Measurements from ENCODE around the gene GMFB. TPM values are rescaled to one million over a fixed set of nuclear protein-coding genes. Genes with fewer than 3 reads are reported as not detected.

The GMFB gene
- total and polyA plus RNA-seq, 9 donors = 36.0 to 66.2 (median 50.4) TPM

DNA sequence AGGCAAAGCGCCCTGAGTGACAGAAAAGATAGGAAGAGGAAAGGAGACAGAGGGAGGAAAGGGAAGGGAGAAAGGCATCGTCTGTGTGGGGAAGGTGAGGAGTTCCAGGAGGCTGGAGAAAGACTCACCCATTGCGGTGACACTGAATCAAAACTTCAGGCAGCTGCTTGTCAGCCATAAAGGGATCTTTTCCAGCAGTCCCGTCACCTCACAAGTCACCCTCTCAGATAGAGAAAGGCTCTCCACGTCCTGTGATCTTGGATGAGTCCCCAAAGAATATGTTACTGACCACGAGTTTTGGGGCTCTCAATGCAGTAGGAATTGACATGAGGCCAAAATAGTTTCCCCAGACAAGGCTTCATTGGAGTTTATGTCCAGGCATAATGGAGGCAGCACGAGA, 9.8 kb upstream of the GMFB start:
- Histone ChIP-seq H3K4me3 (ENCODE audit: low read length) (no peak overlapping the region), H3K4me1 (ENCODE audit: control insufficient read depth, insufficient read depth, low read length) (no peaks in the 10 kb centered on the region), H3K9me3 (replicated peaks; ENCODE audit: control insufficient read depth, low read depth, low read length) (no peaks in the 10 kb centered on the region), H3K27ac (ENCODE audit: low read length) (no peak overlapping the region), H3K27me3 (ENCODE audit: control insufficient read depth, insufficient read depth, low read length) (no peaks in the 10 kb centered on the region), H3K36me3 (ENCODE audit: control insufficient read depth, insufficient read depth, low read length) (no peaks in the 10 kb centered on the region)
- WGBS (ENCODE audit: insufficient coverage) = 20% methylated on average over 3 of the region's 7 CpGs
- DNase-seq = no peak

GRCh38 chr14:54498095-54498531, 9.3 kb upstream of the GMFB start:
- no peak overlapping the region for H3K4me3 ChIP-seq (ENCODE audit: low read length)
- H3K36me3 ChIP-seq (ENCODE audit: control insufficient read depth, insufficient read depth, low read length) = no peaks in the 10 kb centered on the region
- DNase-seq = no peak
- H3K27me3 ChIP-seq (ENCODE audit: control insufficient read depth, insufficient read depth, low read length) = peaks cover 2% of the 10 kb centered on the region
- H3K27ac ChIP-seq (ENCODE audit: low read length) = no peak overlapping the region
- no peaks in the 10 kb centered on the region for H3K9me3 ChIP-seq (replicated peaks; ENCODE audit: control insufficient read depth, low read depth, low read length)
- no peaks in the 10 kb centered on the region for H3K4me1 ChIP-seq (ENCODE audit: control insufficient read depth, insufficient read depth, low read length)
- 100% methylated on average over 1 of the region's 5 CpGs for WGBS (ENCODE audit: insufficient coverage)

- no peak for DNase-seq
- H3K4me3 ChIP-seq (ENCODE audit: low read length) = no peak overlapping the region
- H3K27me3 ChIP-seq (ENCODE audit: control insufficient read depth, insufficient read depth, low read length) = peaks cover 2% of the 10 kb centered on the region
- H3K36me3 ChIP-seq (ENCODE audit: control insufficient read depth, insufficient read depth, low read length) = no peaks in the 10 kb centered on the region
- no peak overlapping the region for H3K27ac ChIP-seq (ENCODE audit: low read length)
- no peaks in the 10 kb centered on the region for H3K4me1 ChIP-seq (ENCODE audit: control insufficient read depth, insufficient read depth, low read length)
- no peaks in the 10 kb centered on the region for H3K9me3 ChIP-seq (replicated peaks; ENCODE audit: control insufficient read depth, low read depth, low read length)
- no CpG with 5 or more reads among the region's 2 CpGs for WGBS (ENCODE audit: insufficient coverage)
Observed at GRCh38 chr14:54497224-54497623, 8.4 kb upstream of the GMFB start.

DNA sequence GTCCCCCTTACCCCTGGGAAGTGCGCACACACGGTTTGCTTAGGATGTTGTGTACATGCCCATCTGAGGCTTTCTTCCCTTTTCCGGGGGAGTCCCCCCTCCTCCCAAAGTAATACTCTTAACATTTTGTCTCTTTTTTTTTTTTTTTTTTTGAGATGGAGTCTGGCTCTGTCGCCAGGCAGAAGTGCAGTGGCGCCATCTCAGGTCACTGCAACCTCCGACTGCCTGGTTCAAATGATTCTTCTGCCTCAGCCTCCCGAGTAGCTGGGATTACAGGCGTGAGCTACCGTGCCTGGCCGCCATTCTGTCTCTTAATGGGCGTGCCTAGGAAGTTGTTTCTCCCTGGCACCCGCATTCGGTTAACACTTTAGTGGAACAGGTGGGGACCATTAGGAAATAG, 4.5 kb upstream of the GMFB start:
- Histone ChIP-seq H3K27me3 (ENCODE audit: control insufficient read depth, insufficient read depth, low read length) (peaks cover 2% of the 10 kb centered on the region), H3K36me3 (ENCODE audit: control insufficient read depth, insufficient read depth, low read length) (no peaks in the 10 kb centered on the region), H3K4me1 (ENCODE audit: control insufficient read depth, insufficient read depth, low read length) (peaks cover 7% of the 10 kb centered on the region), H3K27ac (ENCODE audit: low read length) (no peak overlapping the region), H3K9me3 (replicated peaks; ENCODE audit: control insufficient read depth, low read depth, low read length) (no peaks in the 10 kb centered on the region), H3K4me3 (ENCODE audit: low read length) (no peak overlapping the region)
- DNase-seq = no peak
- 49% methylated on average over 6 of the region's 13 CpGs for WGBS (ENCODE audit: insufficient coverage)

DNA sequence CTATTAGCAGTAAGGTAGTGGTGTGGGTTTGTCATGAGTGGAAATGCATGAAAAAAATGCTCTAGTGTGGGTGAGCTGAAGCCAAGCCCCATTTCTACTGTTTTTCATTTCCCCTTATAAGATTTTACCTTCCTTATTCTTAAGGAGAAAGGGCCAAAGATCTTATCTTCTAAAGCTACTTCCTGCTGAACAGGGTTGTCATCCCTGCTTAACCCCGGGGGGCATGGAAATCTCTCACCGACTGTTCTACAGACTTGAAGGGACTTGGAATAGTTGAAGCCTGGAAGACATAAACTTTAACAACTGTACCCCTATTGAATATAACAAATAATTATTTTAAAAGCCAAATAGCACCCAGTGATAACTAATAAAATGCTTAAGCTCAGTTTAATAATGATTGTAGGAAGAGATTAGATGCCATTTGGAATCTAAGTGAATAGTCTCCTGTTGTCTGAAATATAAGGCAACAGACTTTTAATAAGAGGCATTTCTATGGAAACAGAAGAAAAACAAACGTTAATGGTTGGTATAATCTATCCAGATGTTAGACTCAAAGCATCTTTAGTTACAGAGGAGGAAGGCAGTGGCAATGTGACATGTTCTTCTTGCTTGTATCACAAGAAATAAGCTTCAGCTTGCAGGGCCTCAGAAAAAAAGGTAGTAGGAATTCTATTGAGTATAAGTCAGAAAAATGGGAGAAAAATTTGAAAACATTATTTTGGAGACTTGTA, 1.8 kb upstream of the GMFB start:
- no peaks in the 10 kb centered on the region for H3K9me3 ChIP-seq (replicated peaks; ENCODE audit: control insufficient read depth, low read depth, low read length)
- DNase-seq = no peak
- no peaks in the 10 kb centered on the region for H3K36me3 ChIP-seq (ENCODE audit: control insufficient read depth, insufficient read depth, low read length)
- no peak overlapping the region for H3K27ac ChIP-seq (ENCODE audit: low read length)
- H3K4me1 ChIP-seq (ENCODE audit: control insufficient read depth, insufficient read depth, low read length) = peaks cover 18% of the 10 kb centered on the region
- H3K4me3 ChIP-seq (ENCODE audit: low read length) = no peak overlapping the region
- WGBS (ENCODE audit: insufficient coverage) = 40% methylated on average over 1 of the region's 3 CpGs
- peaks cover 2% of the 10 kb centered on the region for H3K27me3 ChIP-seq (ENCODE audit: control insufficient read depth, insufficient read depth, low read length)

DNA sequence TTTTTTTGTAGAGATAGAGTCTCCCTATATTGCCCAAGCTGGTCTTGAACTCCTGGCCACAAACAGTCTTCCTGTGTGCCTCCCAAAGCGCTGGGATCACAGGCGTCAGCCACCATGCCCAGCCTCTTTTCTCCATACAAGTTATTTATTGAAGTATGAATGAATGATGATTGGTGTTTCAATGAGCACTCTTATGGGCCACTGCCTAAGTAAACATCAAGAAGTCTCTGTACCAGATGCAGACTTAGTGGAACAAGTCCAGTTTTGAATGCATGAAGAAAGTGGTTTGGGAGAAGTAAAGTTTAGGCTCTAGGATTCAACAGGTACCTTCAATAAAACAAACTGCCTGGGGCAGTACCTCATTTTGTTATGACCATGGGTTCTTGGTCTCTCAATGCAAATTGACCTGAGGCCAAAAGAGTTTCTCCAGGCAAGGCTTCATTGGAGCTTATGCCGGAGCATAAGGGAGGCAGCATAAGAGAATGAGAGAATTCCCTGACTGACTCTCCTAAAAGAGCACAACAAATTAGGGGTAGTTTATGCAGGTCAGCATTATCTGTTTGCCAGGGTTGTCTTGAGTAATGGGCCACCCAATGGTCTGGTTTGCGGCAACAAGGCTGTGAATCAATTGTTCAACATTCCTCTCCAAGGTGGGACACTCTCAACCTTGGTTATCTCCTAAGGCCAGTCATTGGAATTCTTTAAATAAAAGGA, 1.1 kb upstream of the GMFB start:
- WGBS (ENCODE audit: insufficient coverage) = 83% methylated on average over 1 of the region's 4 CpGs
- Histone ChIP-seq H3K4me1 (ENCODE audit: control insufficient read depth, insufficient read depth, low read length) (peaks cover 18% of the 10 kb centered on the region), H3K36me3 (ENCODE audit: control insufficient read depth, insufficient read depth, low read length) (no peaks in the 10 kb centered on the region), H3K9me3 (replicated peaks; ENCODE audit: control insufficient read depth, low read depth, low read length) (no peaks in the 10 kb centered on the region), H3K27me3 (ENCODE audit: control insufficient read depth, insufficient read depth, low read length) (peaks cover 2% of the 10 kb centered on the region), H3K27ac (ENCODE audit: low read length) (peak overlapping the region; percentile 83), H3K4me3 (ENCODE audit: low read length) (no peak overlapping the region)
- DNase-seq = no peak

GRCh38 chr14:54489318-54489683, 521 bp upstream of the GMFB start:
- Histone ChIP-seq H3K9me3 (replicated peaks; ENCODE audit: control insufficient read depth, low read depth, low read length) (no peaks in the 10 kb centered on the region), H3K4me1 (ENCODE audit: control insufficient read depth, insufficient read depth, low read length) (peaks cover 18% of the 10 kb centered on the region), H3K4me3 (ENCODE audit: low read length) (peak overlapping the region; percentile 90), H3K36me3 (ENCODE audit: control insufficient read depth, insufficient read depth, low read length) (no peaks in the 10 kb centered on the region), H3K27me3 (ENCODE audit: control insufficient read depth, insufficient read depth, low read length) (peaks cover 2% of the 10 kb centered on the region), H3K27ac (ENCODE audit: low read length) (peak overlapping the region; percentile 83)
- no peak for DNase-seq
- WGBS (ENCODE audit: insufficient coverage) = 30% methylated on average over 4 of the region's 5 CpGs

GRCh38 chr14:54488318-54488645, 498 bp downstream of the GMFB start:
- peaks cover 2% of the 10 kb centered on the region for H3K27me3 ChIP-seq (ENCODE audit: control insufficient read depth, insufficient read depth, low read length)
- H3K27ac ChIP-seq (ENCODE audit: low read length) = peak overlapping the region; percentile 96
- H3K9me3 ChIP-seq (replicated peaks; ENCODE audit: control insufficient read depth, low read depth, low read length) = no peaks in the 10 kb centered on the region
- peak overlapping the region; percentile 90 for H3K4me3 ChIP-seq (ENCODE audit: low read length)
- WGBS (ENCODE audit: insufficient coverage) = 0% methylated on average over 5 of the region's 9 CpGs
- DNase-seq = no peak
- H3K4me1 ChIP-seq (ENCODE audit: control insufficient read depth, insufficient read depth, low read length) = peaks cover 18% of the 10 kb centered on the region
- H3K36me3 ChIP-seq (ENCODE audit: control insufficient read depth, insufficient read depth, low read length) = peaks cover under 1% of the 10 kb centered on the region

DNA sequence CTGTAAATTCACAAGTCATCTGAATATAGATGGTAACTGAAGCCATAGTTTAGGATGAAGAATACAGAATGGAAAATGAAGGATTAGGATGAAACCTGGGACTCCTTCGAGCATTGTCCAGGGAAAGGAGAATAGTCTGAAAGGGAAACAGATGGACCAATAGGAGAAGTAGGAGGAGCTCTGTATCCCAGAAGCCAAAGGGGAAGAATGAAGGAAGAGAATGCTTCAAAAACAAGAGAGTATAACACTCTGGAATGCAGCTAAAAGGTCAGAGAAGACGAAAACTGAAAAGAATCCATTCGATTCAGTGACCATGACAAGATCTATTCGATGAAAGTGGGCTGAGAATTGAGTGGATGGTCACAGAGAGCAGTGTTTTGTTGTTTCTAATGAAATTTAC, 1.0 kb downstream of the GMFB start:
- H3K4me1 ChIP-seq (ENCODE audit: control insufficient read depth, insufficient read depth, low read length) = peaks cover 18% of the 10 kb centered on the region
- H3K27ac ChIP-seq (ENCODE audit: low read length) = peak overlapping the region; percentile 96
- H3K9me3 ChIP-seq (replicated peaks; ENCODE audit: control insufficient read depth, low read depth, low read length) = no peaks in the 10 kb centered on the region
- H3K27me3 ChIP-seq (ENCODE audit: control insufficient read depth, insufficient read depth, low read length) = no peaks in the 10 kb centered on the region
- 0% methylated on average over 1 of the region's 4 CpGs for WGBS (ENCODE audit: insufficient coverage)
- peaks cover 4% of the 10 kb centered on the region for H3K36me3 ChIP-seq (ENCODE audit: control insufficient read depth, insufficient read depth, low read length)
- H3K4me3 ChIP-seq (ENCODE audit: low read length) = peak overlapping the region; percentile 90
- peak; percentile 50 for DNase-seq

- Histone ChIP-seq H3K27ac (ENCODE audit: low read length) (no peak overlapping the region), H3K9me3 (replicated peaks; ENCODE audit: control insufficient read depth, low read depth, low read length) (no peaks in the 10 kb centered on the region), H3K27me3 (ENCODE audit: control insufficient read depth, insufficient read depth, low read length) (no peaks in the 10 kb centered on the region), H3K4me1 (ENCODE audit: control insufficient read depth, insufficient read depth, low read length) (peaks cover 18% of the 10 kb centered on the region), H3K4me3 (ENCODE audit: low read length) (no peak overlapping the region), H3K36me3 (ENCODE audit: control insufficient read depth, insufficient read depth, low read length) (peaks cover 4% of the 10 kb centered on the region)
- WGBS (ENCODE audit: insufficient coverage) = no CpG with 5 or more reads among the region's 1 CpG
- DNase-seq = no peak
Observed at GRCh38 chr14:54486685-54487084, 2.1 kb downstream of the GMFB start.
